ENCODE data around the gene PUS7. TPM values are rescaled to one million over a fixed set of nuclear protein-coding genes. Genes with fewer than 3 reads are reported as not detected.
"Not testable (repeated sequence)": the region's sequence is repeated elsewhere in the genome, so short reads cannot be mapped to it uniquely, and the experiment has no call there.

The PUS7 gene
- polyA plus RNA-seq, 4 donors: 15.0 to 24.1 (median 19.6) TPM

- DNase-seq (ENCODE audit: low read depth in 4 of 4, low spot score in 2 of 4): no peak
Measured at GRCh38 chr7:105497016-105497415, 25.1 kb downstream of the PUS7 start.

GRCh38 chr7:105496521-105496920, 25.6 kb downstream of the PUS7 start:
- no peak for DNase-seq (ENCODE audit: low read depth in 4 of 4, low spot score in 2 of 4)

GRCh38 chr7:105493923-105494315, 28.2 kb downstream of the PUS7 start:
- DNase-seq (ENCODE audit: low read depth in 4 of 4, low spot score in 2 of 4): no peak

- no peak for DNase-seq (ENCODE audit: low read depth in 4 of 4, low spot score in 2 of 4)
Measured at GRCh38 chr7:105493196-105493922, 28.7 kb downstream of the PUS7 start.

GRCh38 chr7:105489409-105489808, 32.7 kb downstream of the PUS7 start:
- DNase-seq (ENCODE audit: low read depth in 4 of 4, low spot score in 2 of 4): no peak

GRCh38 chr7:105487579-105488571, 34.2 kb downstream of the PUS7 start:
- peak in 1 of 4 donors; percentile 15 for DNase-seq (ENCODE audit: low read depth in 4 of 4, low spot score in 2 of 4)

- no peak for DNase-seq (ENCODE audit: low read depth in 4 of 4, low spot score in 2 of 4)
Measured at GRCh38 chr7:105480931-105481330, 41.1 kb downstream of the PUS7 start.

- DNase-seq (ENCODE audit: low read depth in 4 of 4, low spot score in 2 of 4): no peak
Measured at GRCh38 chr7:105478606-105479005, 43.5 kb downstream of the PUS7 start.

- no peak for DNase-seq (ENCODE audit: low read depth in 4 of 4, low spot score in 2 of 4)
Measured at GRCh38 chr7:105477908-105478307, 44.2 kb downstream of the PUS7 start.

GRCh38 chr7:105474045-105474444, 48.0 kb downstream of the PUS7 start:
- DNase-seq (ENCODE audit: low read depth in 4 of 4, low spot score in 2 of 4): no peak

- DNase-seq (ENCODE audit: low read depth in 4 of 4, low spot score in 2 of 4): no peak
Measured at GRCh38 chr7:105473163-105473562, 48.9 kb downstream of the PUS7 start.

GRCh38 chr7:105470846-105471245, 51.2 kb downstream of the PUS7 start:
- DNase-seq (ENCODE audit: low read depth in 4 of 4, low spot score in 2 of 4): no peak

- no peak for DNase-seq (ENCODE audit: low read depth in 4 of 4, low spot score in 2 of 4)
Measured at GRCh38 chr7:105470090-105470489, 52.0 kb downstream of the PUS7 start.

GRCh38 chr7:105462765-105463420, 59.2 kb downstream of the PUS7 start:
- DNase-seq (ENCODE audit: low read depth in 4 of 4, low spot score in 2 of 4): no peak

- DNase-seq (ENCODE audit: low read depth in 4 of 4, low spot score in 2 of 4): no peak
Measured at GRCh38 chr7:105461518-105461917, 60.6 kb downstream of the PUS7 start.

- no peak for DNase-seq (ENCODE audit: low read depth in 4 of 4, low spot score in 2 of 4)
Measured at GRCh38 chr7:105457619-105458225, 64.3 kb downstream of the PUS7 start.

- no peak for DNase-seq (ENCODE audit: low read depth in 4 of 4, low spot score in 2 of 4)
Measured at GRCh38 chr7:105454921-105455320, 67.2 kb downstream of the PUS7 start.

- DNase-seq (ENCODE audit: low read depth in 4 of 4, low spot score in 2 of 4): no peak
Measured at GRCh38 chr7:105454095-105454747, 67.8 kb downstream of the PUS7 start.

- no peak for DNase-seq (ENCODE audit: low read depth in 4 of 4, low spot score in 2 of 4)
Measured at GRCh38 chr7:105452085-105452484, 70.0 kb downstream of the PUS7 start.

GRCh38 chr7:105450870-105451269, 71.2 kb downstream of the PUS7 start:
- not testable (repeated sequence) for DNase-seq (ENCODE audit: low read depth in 4 of 4, low spot score in 2 of 4)
